GM10266 (cell line): ENCODE results near the gene SAMD14.

Experiments used
- DNase-seq: peaks from one replicate; pipeline ENCODE4 v3.0.0; 2012; ENCODE audit errors: extremely low spot score
- CTCF ChIP-seq: IDR thresholded peaks from 2 replicates; pipeline ENCODE4 v1.5.1; 2012; ENCODE audit warnings: mild to moderate bottlenecking, low read depth; ENCODE audit not compliant: control insufficient read depth, insufficient read depth; ENCODE audit errors: missing control alignments

Gene SAMD14

GRCh38 chr17:50091918-50092285 is 38.1 kb downstream of the SAMD14 start:
- TF ChIP-seq CTCF = no peak

GRCh38 chr17:50090971-50091917 is 38.7 kb downstream of the SAMD14 start:
- no peak for TF ChIP-seq CTCF
- DNase-seq = no peak

More at GRCh38 chr17:50091918-50092285, 38.1 kb downstream of the SAMD14 start:
- DNase-seq = no peak

- no peak for DNase-seq
- no peak for TF ChIP-seq CTCF
Observed at GRCh38 chr17:50090071-50090470, 39.9 kb downstream of the SAMD14 start.

GRCh38 chr17:50088952-50089825 is 40.8 kb downstream of the SAMD14 start:
- no peak for DNase-seq
- TF ChIP-seq CTCF = no peak

- no peak for DNase-seq
- TF ChIP-seq CTCF = no peak
Observed at GRCh38 chr17:50087912-50088405, 42.0 kb downstream of the SAMD14 start.

- DNase-seq = peak; percentile 87
- TF ChIP-seq CTCF = peak; percentile 100
Observed at GRCh38 chr17:50087246-50087911, 42.6 kb downstream of the SAMD14 start.
